Transverse colon (tissue), 4 donors: ENCODE measurements around the gene TNS3. TPM values are rescaled to one million over a fixed set of nuclear protein-coding genes. Genes with fewer than 3 reads are reported as not detected.

ENCODE experiments used
- DNase-seq: peaks from one replicate; pipeline ENCODE4 v3.0.0-alpha.2; 2019
- H3K27ac ChIP-seq, 4 donors: fragments of 200-600 bp; sonication (generic); 2 replicates each; pipeline ENCODE4 v1.5.1; 2016 to 2018; ENCODE audit warnings: inconsistent platforms in 4 of 4
- H3K27me3 ChIP-seq: fragments of 200-600 bp; sonication (generic); 2 replicates; pipeline ENCODE4 v1.5.1; 2017; ENCODE audit warnings: inconsistent platforms
- H3K36me3 ChIP-seq, 4 donors: fragments of 200-600 bp; sonication (generic); 2 replicates each; pipeline ENCODE4 v1.5.1; 2017 to 2019; ENCODE audit warnings: inconsistent platforms in 4 of 4
- H3K4me1 ChIP-seq, 4 donors: fragments of 200-600 bp; sonication (generic); 2 replicates each; pipeline ENCODE4 v1.5.1; 2017 to 2020; ENCODE audit warnings: inconsistent platforms in 4 of 4
- H3K4me3 ChIP-seq, 4 donors: fragments of 200-600 bp; sonication (generic); 1 replicate in 1 of 4; 2 replicates in 3 of 4; pipeline versions ENCODE4 v1.5.1 to v1.6.1; 2017 to 2019; ENCODE audit warnings: inconsistent platforms in 4 of 4
- H3K9me3 ChIP-seq, 2 donors: fragments of 200-600 bp; sonication (generic); 2 replicates each; pipeline ENCODE4 v1.5.1; 2017 to 2019; ENCODE audit warnings: inconsistent platforms in 2 of 2
- EP300 ChIP-seq: sonication (generic); formaldehyde crosslinking; IDR thresholded peaks from one replicate; pipeline ENCODE4 v1.6.1; 2017; ENCODE audit warnings: antibody characterized with exemption, low read depth
- POLR2A ChIP-seq: fragments of 450-650 bp; IDR thresholded peaks from one replicate; pipeline ENCODE4 v1.6.1; 2016; ENCODE audit warnings: antibody characterized with exemption, mild to moderate bottlenecking, moderate library complexity
- POLR2AphosphoS5 ChIP-seq, 3 donors: sonication (generic); formaldehyde crosslinking; IDR thresholded peaks; one replicate each; pipeline ENCODE4 v1.6.1; 2016; ENCODE audit warnings: antibody characterized with exemption in 3 of 3
- WGBS, 2 donors: methylation state at CpG; one replicate each; pipeline ENCODE4 v1.1.5; 2018; ENCODE audit warnings: low coverage in 1 of 2; 5-methylcytosine and 5-hydroxymethylcytosine counted together
- in situ Hi-C, 4 donors: fragments of 200-750 bp; cut with MboI; loops; one replicate each; pipeline versions ENCODE4 v1.15.0 to v1.15.1; 2017; ENCODE audit warnings: low sequenced_read_pairs in 3 of 4, low pct_ligation_motif_present in 1 of 4, low pct_unique_long_range_greater_than_20kb in 1 of 4
- intact Hi-C: fragments of 100-400 bp; cut with DNase I; formaldehyde crosslinking; loops from one replicate; pipeline ENCODE4 v1.15.1; 2023; ENCODE audit warnings: low total_unique reads
- total RNA-seq, 4 donors: library from RNA; depleted of rRNA; stranded (reverse); fragments of >200 nt; gene quantifications; one replicate each; pipeline ENCODE4 v1.1.0, GENCODE V29; 2016
- TF ChIP-seq, protein P1 (sequence below), 5 experiments: fragments of 200-600 bp in 3 of 5; fragments of 450-650 bp in 2 of 5; sonication (generic) in 3 of 5; IDR thresholded peaks; 1 replicate in 2 of 5; 2 replicates in 3 of 5; pipeline ENCODE4 v1.5.1; 2016 to 2017; ENCODE audit warnings: antibody characterized with exemption in 5 of 5, inconsistent platforms in 3 of 5, mild to moderate bottlenecking in 2 of 5, moderate library complexity in 1 of 5

The TNS3 gene
- total RNA-seq, 4 donors from 2014 or later = 58.5 to 104 (median 72.7) TPM

DNA sequence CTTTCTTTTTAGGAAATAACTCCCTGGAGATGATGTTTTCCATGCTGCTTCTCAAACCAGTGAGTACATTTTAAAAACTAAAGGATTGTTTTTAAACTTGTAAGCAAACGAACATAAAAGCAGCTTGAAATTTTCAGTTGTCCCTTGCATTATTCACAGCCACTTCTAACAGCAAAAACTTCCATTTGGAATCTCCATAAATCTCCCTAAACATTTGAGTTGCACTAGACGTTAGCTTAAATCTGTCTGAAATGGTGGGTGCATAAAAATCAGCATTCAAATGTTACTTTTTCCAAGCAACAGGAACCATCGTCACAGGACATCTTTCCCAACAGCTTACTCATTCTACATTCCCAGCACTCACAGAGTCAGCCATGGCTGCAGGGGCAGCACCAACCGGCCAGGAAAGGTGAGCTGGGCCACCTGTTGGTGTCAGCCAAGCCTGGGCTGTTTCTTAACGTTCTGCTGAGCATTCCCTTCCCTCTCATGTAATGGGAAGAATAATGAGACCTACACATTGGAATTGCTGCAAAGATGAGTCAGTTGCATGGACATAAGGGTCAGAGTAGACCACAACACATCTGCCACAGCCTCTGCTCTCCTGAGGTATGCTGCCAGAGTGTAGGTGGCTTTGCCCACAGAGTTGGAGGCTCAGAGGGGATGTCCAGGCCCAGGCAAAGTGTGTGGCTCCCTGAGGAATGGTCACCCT, 163.2 kb downstream of the TNS3 start:
- no peaks in the 10 kb centered on the region for H3K4me1 ChIP-seq
- H3K27ac ChIP-seq = no peak overlapping the region
- no peak for DNase-seq
- in situ Hi-C loops = no loop called here
- H3K36me3 ChIP-seq = peaks cover 0 to 24% (median 5%) of the 10 kb centered on the region in 4 donors
- no peaks in the 10 kb centered on the region for H3K27me3 ChIP-seq
- intact Hi-C loops = no loop called here
- no peak overlapping the region for H3K4me3 ChIP-seq
- H3K9me3 ChIP-seq = no peaks in the 10 kb centered on the region
- 68 to 79% methylated on average over 4 to 5 of the region's 5 CpGs for WGBS, 2 donors
- TF ChIP-seq POLR2AphosphoS5 (IDR thresholded peaks at IDR 0.05) (no peak), EP300 (no peak), POLR2A (no peak)
- TF ChIP-seq, protein P1, sequence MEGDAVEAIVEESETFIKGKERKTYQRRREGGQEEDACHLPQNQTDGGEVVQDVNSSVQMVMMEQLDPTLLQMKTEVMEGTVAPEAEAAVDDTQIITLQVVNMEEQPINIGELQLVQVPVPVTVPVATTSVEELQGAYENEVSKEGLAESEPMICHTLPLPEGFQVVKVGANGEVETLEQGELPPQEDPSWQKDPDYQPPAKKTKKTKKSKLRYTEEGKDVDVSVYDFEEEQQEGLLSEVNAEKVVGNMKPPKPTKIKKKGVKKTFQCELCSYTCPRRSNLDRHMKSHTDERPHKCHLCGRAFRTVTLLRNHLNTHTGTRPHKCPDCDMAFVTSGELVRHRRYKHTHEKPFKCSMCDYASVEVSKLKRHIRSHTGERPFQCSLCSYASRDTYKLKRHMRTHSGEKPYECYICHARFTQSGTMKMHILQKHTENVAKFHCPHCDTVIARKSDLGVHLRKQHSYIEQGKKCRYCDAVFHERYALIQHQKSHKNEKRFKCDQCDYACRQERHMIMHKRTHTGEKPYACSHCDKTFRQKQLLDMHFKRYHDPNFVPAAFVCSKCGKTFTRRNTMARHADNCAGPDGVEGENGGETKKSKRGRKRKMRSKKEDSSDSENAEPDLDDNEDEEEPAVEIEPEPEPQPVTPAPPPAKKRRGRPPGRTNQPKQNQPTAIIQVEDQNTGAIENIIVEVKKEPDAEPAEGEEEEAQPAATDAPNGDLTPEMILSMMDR (IDR thresholded peaks at IDR 0.05) = no peak

DNA sequence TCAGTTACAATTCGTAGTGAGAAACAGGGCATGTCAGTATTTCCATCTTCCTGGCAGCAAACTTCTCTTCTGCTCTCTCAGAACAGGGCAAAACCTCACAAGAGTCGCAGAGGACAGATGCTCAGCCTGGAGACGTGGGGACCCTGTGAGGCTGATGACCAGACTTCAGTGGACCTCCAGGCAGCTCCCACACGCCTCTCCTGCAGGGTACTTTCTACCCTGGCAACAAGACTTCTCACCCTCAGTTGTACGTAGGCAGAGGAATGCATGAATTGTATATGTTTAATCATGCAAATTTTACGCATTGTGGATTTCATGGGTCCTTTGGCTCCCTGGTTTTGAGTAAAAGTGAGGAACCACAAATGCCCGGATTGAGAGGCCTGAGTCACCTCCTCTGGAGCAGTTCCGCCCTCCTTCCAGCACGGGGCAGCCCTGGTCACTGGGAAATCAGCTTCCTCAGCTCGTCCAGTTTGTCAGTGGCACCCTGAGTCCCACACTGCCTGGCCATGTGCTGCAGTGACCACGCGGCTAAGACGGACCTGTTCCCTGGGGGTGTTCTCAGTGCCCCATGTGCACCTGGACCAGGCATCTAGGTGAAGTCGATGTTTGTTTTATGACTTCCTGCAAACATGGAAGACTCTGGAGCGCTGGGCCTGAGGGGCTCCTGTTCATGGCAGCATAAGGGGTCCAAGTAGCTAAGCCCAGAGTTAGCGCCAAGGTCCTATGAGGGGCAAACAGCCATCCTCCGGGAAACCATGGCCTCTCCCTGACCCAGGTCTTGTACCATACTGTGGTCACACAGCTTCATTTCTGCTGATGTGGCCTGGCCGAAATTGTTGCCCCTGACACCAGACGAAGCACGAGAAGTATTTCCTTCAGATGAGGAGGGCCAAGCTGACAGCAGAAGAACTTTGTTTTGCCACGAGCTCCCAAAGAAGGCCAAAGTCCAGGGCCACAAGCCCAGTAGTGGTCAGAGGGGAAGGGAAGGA, 165.1 kb downstream of the TNS3 start:
- no peak for DNase-seq
- Histone ChIP-seq H3K36me3 (peaks cover 0 to 12% (median 0%) of the 10 kb centered on the region in 4 donors), H3K4me1 (no peaks in the 10 kb centered on the region), H3K27me3 (no peaks in the 10 kb centered on the region), H3K27ac (no peak overlapping the region), H3K9me3 (no peaks in the 10 kb centered on the region), H3K4me3 (no peak overlapping the region)
- in situ Hi-C loops (no loop called here), intact Hi-C loops (no loop called here)
- WGBS, 2 donors = 74 to 82% methylated on average over 5 to 21 of the region's 21 CpGs
- TF ChIP-seq POLR2A (no peak), EP300 (no peak), POLR2AphosphoS5 (IDR thresholded peaks at IDR 0.05) (no peak)
- TF ChIP-seq, protein P1 (IDR thresholded peaks at IDR 0.05) = no peak

DNA sequence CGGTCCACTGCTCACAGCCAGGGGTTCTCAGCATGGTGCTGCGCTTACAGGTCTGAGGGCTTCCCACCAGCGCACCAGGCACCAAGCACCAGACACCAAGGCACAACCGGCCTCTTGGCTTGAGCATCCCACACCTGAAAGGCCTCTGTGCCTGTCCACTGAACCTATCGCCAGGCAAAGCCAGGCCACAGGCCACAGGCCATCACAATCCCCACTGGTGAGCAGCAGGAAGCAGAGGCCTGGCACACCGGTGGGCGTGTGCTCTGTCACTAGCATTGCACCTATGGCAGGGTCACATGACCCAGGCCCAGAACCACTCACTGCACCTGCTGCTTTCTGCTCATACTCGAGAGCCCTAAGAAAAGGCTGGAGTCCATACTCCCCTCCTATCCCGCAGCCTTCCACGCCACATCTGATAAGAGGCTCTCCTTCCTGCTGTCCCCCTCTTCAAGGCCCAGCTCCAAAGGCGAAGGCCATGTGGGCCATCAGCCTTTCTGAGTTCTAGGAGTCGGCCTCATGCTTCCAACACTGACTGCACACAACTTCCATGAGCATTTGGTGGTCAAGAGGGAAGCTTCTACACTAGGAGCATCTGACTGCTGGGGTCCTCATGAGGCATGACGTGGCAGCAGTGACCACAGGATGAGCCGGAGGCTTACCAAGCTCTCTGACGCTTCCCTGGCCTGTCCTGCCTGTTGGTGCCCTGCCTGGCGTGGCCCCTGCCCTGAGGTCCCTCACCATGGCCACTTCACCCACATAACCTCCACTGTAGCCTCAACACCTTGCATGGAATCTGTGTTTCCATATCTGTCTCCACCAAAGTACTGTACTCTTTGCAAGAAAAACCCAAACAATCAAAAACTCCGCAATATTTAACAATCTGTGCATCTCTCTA, 166.3 kb downstream of the TNS3 start:
- no peaks in the 10 kb centered on the region for H3K9me3 ChIP-seq
- DNase-seq = no peak
- H3K36me3 ChIP-seq = peaks cover 0 to 5% (median 2%) of the 10 kb centered on the region in 4 donors
- no peak for TF ChIP-seq POLR2AphosphoS5 (IDR thresholded peaks at IDR 0.05)
- TF ChIP-seq POLR2A = no peak
- TF ChIP-seq, protein P1 (IDR thresholded peaks at IDR 0.05) = no peak
- no peak for TF ChIP-seq EP300
- H3K27me3 ChIP-seq = no peaks in the 10 kb centered on the region
- intact Hi-C loops = no loop called here
- no peaks in the 10 kb centered on the region for H3K4me1 ChIP-seq
- no peak overlapping the region for H3K27ac ChIP-seq
- WGBS, 2 donors = 38 to 84% methylated on average over 1 to 17 of the region's 17 CpGs
- in situ Hi-C loops = no loop called here
- H3K4me3 ChIP-seq = no peak overlapping the region
